ENCODE results near the gene CAPN1.

CAPN1 gene

GRCh38 chr11:65181569-65182257 is at the start of gene CAPN1:
TSS of gene CAPN1 (plus strand) at chr11:65181928. CDS start at chr11:65182702, 774 bp downstream.
- TF ChIP-seq, protein P1, sequence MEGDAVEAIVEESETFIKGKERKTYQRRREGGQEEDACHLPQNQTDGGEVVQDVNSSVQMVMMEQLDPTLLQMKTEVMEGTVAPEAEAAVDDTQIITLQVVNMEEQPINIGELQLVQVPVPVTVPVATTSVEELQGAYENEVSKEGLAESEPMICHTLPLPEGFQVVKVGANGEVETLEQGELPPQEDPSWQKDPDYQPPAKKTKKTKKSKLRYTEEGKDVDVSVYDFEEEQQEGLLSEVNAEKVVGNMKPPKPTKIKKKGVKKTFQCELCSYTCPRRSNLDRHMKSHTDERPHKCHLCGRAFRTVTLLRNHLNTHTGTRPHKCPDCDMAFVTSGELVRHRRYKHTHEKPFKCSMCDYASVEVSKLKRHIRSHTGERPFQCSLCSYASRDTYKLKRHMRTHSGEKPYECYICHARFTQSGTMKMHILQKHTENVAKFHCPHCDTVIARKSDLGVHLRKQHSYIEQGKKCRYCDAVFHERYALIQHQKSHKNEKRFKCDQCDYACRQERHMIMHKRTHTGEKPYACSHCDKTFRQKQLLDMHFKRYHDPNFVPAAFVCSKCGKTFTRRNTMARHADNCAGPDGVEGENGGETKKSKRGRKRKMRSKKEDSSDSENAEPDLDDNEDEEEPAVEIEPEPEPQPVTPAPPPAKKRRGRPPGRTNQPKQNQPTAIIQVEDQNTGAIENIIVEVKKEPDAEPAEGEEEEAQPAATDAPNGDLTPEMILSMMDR (conservative IDR thresholded peaks at IDR 0.05; ENCODE audit: control insufficient read depth, insufficient read depth, low read depth, low read length) = no peak
- DNase-seq (ENCODE audit: low read depth) = peak; percentile 80
- peak within 1 kb of the TSS; percentile 87 for H3K4me3 ChIP-seq (ENCODE audit: control insufficient read depth, low read depth, low read length)

DNA sequence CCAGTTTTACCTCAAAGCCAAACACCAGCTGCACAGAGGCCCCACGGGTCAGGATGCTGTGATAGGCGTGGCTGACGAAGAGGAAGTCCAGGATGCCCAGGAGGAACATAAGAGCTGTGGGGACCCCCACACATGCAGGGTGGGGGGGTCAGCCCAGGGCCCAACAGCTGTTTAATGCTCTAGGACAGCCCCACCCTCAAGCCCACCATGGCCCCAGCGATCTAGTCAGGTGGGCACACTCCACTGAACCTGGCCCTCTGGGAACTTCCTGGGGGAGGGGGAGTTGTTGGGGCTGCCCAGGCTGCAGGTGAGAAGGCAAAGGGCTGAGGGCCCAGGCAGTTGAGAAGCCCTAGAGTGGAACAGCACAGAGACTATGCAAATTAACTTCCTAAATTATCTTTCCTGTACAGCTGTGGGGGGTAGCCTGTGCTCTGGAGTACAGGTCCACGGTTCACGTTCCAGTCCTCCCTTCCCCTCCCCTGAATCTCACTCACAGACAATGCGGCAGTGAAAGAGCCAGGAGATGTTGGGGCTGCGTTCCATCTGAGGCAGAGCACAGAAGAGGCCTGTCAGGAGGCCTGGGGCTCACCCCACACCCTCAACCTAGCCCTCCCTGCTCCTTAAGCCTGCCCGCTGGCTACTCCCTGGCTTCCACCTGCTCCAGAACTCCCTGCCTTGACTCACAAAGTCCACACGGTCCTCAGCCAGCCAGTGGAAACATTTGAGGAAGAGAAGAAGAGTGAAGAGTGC is 49.3 kb upstream of the CAPN1 start:
- H3K4me3 ChIP-seq (ENCODE audit: control insufficient read depth, low read depth, low read length) = no peak overlapping the region
- TF ChIP-seq, protein P1 (conservative IDR thresholded peaks at IDR 0.05; ENCODE audit: control insufficient read depth, insufficient read depth, low read depth, low read length) = no peak
- DNase-seq (ENCODE audit: low read depth) = no peak

GRCh38 chr11:65132988-65133700 is 48.6 kb upstream of the CAPN1 start:
- no peak for DNase-seq (ENCODE audit: low read depth)

DNA sequence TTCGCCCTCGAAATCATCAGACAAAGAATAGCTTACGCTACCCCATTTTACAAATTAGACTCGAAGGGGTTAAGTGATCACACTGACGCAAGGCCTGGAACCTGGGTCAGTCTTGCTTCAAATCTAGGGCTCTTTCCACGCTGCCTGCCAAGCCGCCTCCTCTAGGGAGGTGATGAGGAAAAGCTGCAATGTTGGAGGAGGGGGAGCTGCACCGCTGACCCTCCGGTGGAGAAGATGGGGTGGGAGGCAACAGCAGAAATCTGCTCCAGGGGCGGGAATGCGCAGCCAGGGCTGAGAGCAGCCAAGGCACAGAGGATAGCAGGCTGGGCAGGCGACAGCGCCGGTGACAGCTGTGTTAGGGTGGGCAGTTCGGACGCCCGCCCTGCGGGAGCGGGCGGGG is 48.0 kb upstream of the CAPN1 start:
- TF ChIP-seq, protein P1 (conservative IDR thresholded peaks at IDR 0.05; ENCODE audit: control insufficient read depth, insufficient read depth, low read depth, low read length) = no peak
- DNase-seq (ENCODE audit: low read depth) = peak; percentile 47
- H3K4me3 ChIP-seq (ENCODE audit: control insufficient read depth, low read depth, low read length) = peak overlapping the region; percentile 89

More at GRCh38 chr11:65132988-65133700, 48.6 kb upstream of the CAPN1 start:
- peak overlapping the region; percentile 89 for H3K4me3 ChIP-seq (ENCODE audit: control insufficient read depth, low read depth, low read length)
- TF ChIP-seq, protein P1 (conservative IDR thresholded peaks at IDR 0.05; ENCODE audit: control insufficient read depth, insufficient read depth, low read depth, low read length) = no peak

DNA sequence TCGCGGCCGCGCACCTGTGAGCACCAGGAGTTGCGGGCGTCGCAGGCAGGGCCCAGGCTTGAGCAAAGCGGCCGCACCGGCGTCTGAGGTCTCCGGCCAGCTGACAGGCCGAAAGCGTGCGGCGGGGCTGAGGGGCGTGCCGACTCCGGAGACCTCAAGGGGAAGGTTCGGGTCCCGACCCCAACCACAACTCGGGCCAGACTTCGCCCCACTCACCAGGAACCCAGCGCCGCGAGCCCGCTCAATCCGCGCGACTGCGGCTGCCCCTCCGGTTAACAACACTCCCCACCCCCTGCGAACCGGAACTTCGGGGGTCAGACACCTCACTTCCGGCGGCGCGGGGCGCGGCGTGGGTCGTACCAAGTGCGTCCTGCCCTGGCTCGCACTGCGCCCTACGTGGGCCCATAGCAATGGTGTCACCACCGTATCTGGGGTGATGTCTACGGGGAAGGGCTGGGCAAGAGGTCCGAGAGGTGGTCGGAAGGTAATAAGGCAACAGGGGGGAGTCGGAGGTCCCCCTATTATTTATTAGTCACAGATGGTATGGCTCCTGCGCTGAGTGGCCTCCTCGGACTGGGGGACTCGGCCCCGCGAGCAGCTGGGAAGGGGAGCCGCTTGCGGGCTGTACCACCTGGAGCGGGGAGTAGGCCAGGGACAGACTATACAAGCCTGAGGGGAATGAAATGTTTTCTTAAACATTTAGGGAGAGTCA is 47.3 kb upstream of the CAPN1 start, which contains the start of gene SYVN1:
TSS of gene SYVN1 (minus strand) at position 280 of the 712 bp plus-strand sequence. CDS start 918 bp downstream, outside the sequence.
- TF ChIP-seq, protein P1 (conservative IDR thresholded peaks at IDR 0.05; ENCODE audit: control insufficient read depth, insufficient read depth, low read depth, low read length) = no peak

More for the DNA sequence above, 47.3 kb upstream of the CAPN1 start, which contains the start of gene SYVN1:
- H3K4me3 ChIP-seq (ENCODE audit: control insufficient read depth, low read depth, low read length) = peak within 1 kb of the TSS; percentile 89
- peak; percentile 77 for DNase-seq (ENCODE audit: low read depth)
